WTC11 (cell line): ENCODE data around the gene XKR8. TPM values are rescaled to one million over a fixed set of nuclear protein-coding genes. Genes with fewer than 3 reads are reported as not detected.
"Not testable (repeated sequence)": the region's sequence is repeated elsewhere in the genome, so short reads cannot be mapped to it uniquely, and the experiment has no call there.

Experiments
- ATAC-seq: fragments of 200-7000 bp; cut with Tn5 transposase; 2 replicates; pipeline ENCODE4 v1.10.0; 2021; ENCODE audit warnings: mild to moderate bottlenecking, moderate library complexity
- CTCF ChIA-PET: fragments of 300-600 bp; sonication (Branson Sonifier 250); formaldehyde crosslinking; loops from one replicate; lab custom pipeline; 2021; ENCODE audit warnings: antibody characterized with exemption; lab: Charles Lee
- POLR2A ChIA-PET: fragments of 350-600 bp; sonication (Branson Sonifier 250); formaldehyde crosslinking; loops from one replicate; lab custom pipeline; 2021; ENCODE audit warnings: antibody characterized with exemption; lab: Charles Lee
- DNase-seq: peaks from one replicate; pipeline ENCODE4 v3.0.0; 2021; ENCODE audit warnings: low spot score
- H3K27ac Mint-ChIP-seq: 2 replicates; pipeline ENCODE4 v1.8.0; 2021; ENCODE audit warnings: mixed read lengths
- H3K27me3 Mint-ChIP-seq: 2 replicates; pipeline ENCODE4 v1.8.0; 2021; ENCODE audit warnings: low read depth, mild to moderate bottlenecking, moderate library complexity, mixed read lengths
- H3K36me3 Mint-ChIP-seq: 2 replicates; pipeline ENCODE4 v1.8.0; 2021; ENCODE audit warnings: mixed read lengths
- H3K4me1 Mint-ChIP-seq: 2 replicates; pipeline ENCODE4 v1.8.0; 2022; ENCODE audit warnings: mixed read lengths
- H3K4me3 Mint-ChIP-seq: 2 replicates; pipeline ENCODE4 v1.8.0; 2021; ENCODE audit warnings: mild to moderate bottlenecking, moderate library complexity, mixed read lengths
- H3K9me3 Mint-ChIP-seq: 2 replicates; pipeline ENCODE4 v1.8.0; 2021; ENCODE audit warnings: mixed read lengths
- ESRRA ChIP-seq: sonication (generic); formaldehyde crosslinking; IDR thresholded peaks from 2 replicates; pipeline ENCODE4 v1.8.1; 2022; ENCODE audit warnings: mild to moderate bottlenecking, missing genetic modification reagents, borderline replicate concordance
- ETV6 ChIP-seq: sonication (generic); formaldehyde crosslinking; IDR thresholded peaks from 2 replicates; pipeline ENCODE4 v1.8.1; 2022; ENCODE audit warnings: mild to moderate bottlenecking, missing genetic modification reagents
- FOXJ3 ChIP-seq: sonication (generic); formaldehyde crosslinking; IDR thresholded peaks from 2 replicates; pipeline ENCODE4 v1.9.0; 2021; ENCODE audit warnings: missing genetic modification reagents, mild to moderate bottlenecking, borderline replicate concordance
- FOXK1 ChIP-seq: sonication (generic); formaldehyde crosslinking; IDR thresholded peaks from 2 replicates; pipeline ENCODE4 v1.8.0; 2022; ENCODE audit warnings: mild to moderate bottlenecking, moderate library complexity, missing genetic modification reagents
- GRHL2 ChIP-seq: fragments of 250-450 bp; sonication (Bioruptor Pico); IDR thresholded peaks from 2 replicates; pipeline ENCODE4 v1.8.0; 2022; ENCODE audit warnings: mild to moderate bottlenecking, moderate library complexity; ENCODE audit not compliant: insufficient replicate concordance, severe bottlenecking
- MXD4 ChIP-seq: fragments of 250-450 bp; sonication (Bioruptor Pico); IDR thresholded peaks from 2 replicates; pipeline ENCODE4 v1.8.0; 2021; ENCODE audit warnings: mild to moderate bottlenecking, moderate library complexity, borderline replicate concordance
- NR1H2 ChIP-seq: sonication (generic); formaldehyde crosslinking; IDR thresholded peaks from 2 replicates; pipeline ENCODE4 v1.9.0; 2021; ENCODE audit warnings: mild to moderate bottlenecking, moderate library complexity, missing genetic modification reagents
- RELA ChIP-seq: sonication (generic); formaldehyde crosslinking; IDR thresholded peaks from 2 replicates; pipeline ENCODE4 v1.8.1; 2022; ENCODE audit warnings: missing genetic modification reagents, mild to moderate bottlenecking, borderline replicate concordance
- SOX15 ChIP-seq: fragments of 250-450 bp; sonication (Bioruptor Pico); IDR thresholded peaks from 2 replicates; pipeline ENCODE4 v1.9.0; 2021; ENCODE audit warnings: mild to moderate bottlenecking
- TEAD1 ChIP-seq: sonication (generic); formaldehyde crosslinking; IDR thresholded peaks from 2 replicates; pipeline ENCODE4 v1.8.0; 2022; ENCODE audit warnings: mild to moderate bottlenecking, missing genetic modification reagents
- ZNF121 ChIP-seq: sonication (generic); formaldehyde crosslinking; IDR thresholded peaks from 2 replicates; pipeline ENCODE4 v1.8.0; 2023; ENCODE audit warnings: missing genetic modification reagents
- ZNF138 ChIP-seq: sonication (generic); formaldehyde crosslinking; conservative IDR thresholded peaks from 2 replicates; pipeline ENCODE4 v1.8.1; 2022; ENCODE audit warnings: mild to moderate bottlenecking, moderate library complexity, missing genetic modification reagents
- ZNF317 ChIP-seq: sonication (generic); formaldehyde crosslinking; IDR thresholded peaks from 2 replicates; pipeline ENCODE4 v1.8.1; 2023; ENCODE audit warnings: low read depth, mild to moderate bottlenecking, moderate library complexity, missing genetic modification reagents, borderline replicate concordance
- ZNF416 ChIP-seq: fragments of 250-450 bp; sonication (Bioruptor Pico); IDR thresholded peaks from 2 replicates; pipeline ENCODE4 v1.9.0; 2021; ENCODE audit warnings: mild to moderate bottlenecking, inconsistent platforms
- total RNA-seq: library from RNA; stranded (reverse); gene quantifications from 3 replicates; pipeline ENCODE4 v1.2.3, GENCODE V29; 2021
- TF ChIP-seq, protein P1 (sequence below): sonication (generic); formaldehyde crosslinking; IDR thresholded peaks from 2 replicates; pipeline ENCODE4 v1.8.1; 2023; ENCODE audit warnings: mild to moderate bottlenecking, missing genetic modification reagents, borderline replicate concordance
- TF ChIP-seq, protein P2 (sequence below): sonication (generic); formaldehyde crosslinking; IDR thresholded peaks from 2 replicates; pipeline ENCODE4 v1.8.1; 2022; ENCODE audit warnings: low read depth, missing genetic modification reagents, borderline replicate concordance
- TF ChIP-seq, protein P3 (sequence below): fragments of 250-450 bp; sonication (Bioruptor Pico); IDR thresholded peaks from 2 replicates; pipeline ENCODE4 v2.1.2; 2022; ENCODE audit warnings: mild to moderate bottlenecking, moderate library complexity
- TF ChIP-seq, protein P4 (sequence below): sonication (generic); formaldehyde crosslinking; IDR thresholded peaks from 2 replicates; pipeline ENCODE4 v1.8.1; 2023; ENCODE audit warnings: mild to moderate bottlenecking, moderate library complexity, missing genetic modification reagents
- TF ChIP-seq, protein P5 (sequence below): fragments of 250-450 bp; sonication (Bioruptor Pico); IDR thresholded peaks from 2 replicates; pipeline ENCODE4 v1.8.0; 2021; ENCODE audit warnings: mild to moderate bottlenecking
- TF ChIP-seq, protein P6 (sequence below): sonication (generic); formaldehyde crosslinking; IDR thresholded peaks from 2 replicates; pipeline ENCODE4 v1.8.1; 2022; ENCODE audit warnings: missing genetic modification reagents, borderline replicate concordance

XKR8 gene
- total RNA-seq, 1 experiment from 2014 or later = 15.5 TPM

DNA sequence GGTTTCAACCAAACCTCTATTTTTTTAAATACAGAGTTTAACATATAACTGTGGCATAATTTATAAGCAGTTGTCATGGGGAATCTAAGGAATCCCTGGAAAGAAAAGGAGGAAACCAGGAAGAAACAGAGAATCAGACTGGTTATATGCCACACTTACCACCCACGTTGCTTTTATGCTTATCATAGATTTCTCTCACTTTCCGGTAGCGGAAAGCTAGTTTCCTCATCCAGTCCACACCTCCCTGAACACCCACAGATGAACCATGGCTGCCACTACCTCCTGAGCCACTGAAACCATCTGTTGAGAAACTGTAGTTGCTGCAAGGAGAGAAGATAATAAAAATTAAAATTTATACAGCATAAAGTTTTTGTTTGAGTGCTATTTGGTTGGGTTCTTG is 33.5 kb downstream of the XKR8 start:
- Mint-ChIP-seq H3K27me3 (no peaks in the 10 kb centered on the region), H3K36me3 (peaks cover 57% of the 10 kb centered on the region), H3K4me3 (no peak overlapping the region), H3K4me1 (no peaks in the 10 kb centered on the region), H3K9me3 (no peaks in the 10 kb centered on the region), H3K27ac (no peak overlapping the region)
- ChIA-PET POLR2A (no interaction called here), CTCF (no interaction called here)
- no peak for DNase-seq
- no peak for ATAC-seq
- TF ChIP-seq ESRRA (no peak), MXD4 (no peak), ZNF317 (CRISPR knock-in tag) (no peak)
- TF ChIP-seq, protein P1, sequence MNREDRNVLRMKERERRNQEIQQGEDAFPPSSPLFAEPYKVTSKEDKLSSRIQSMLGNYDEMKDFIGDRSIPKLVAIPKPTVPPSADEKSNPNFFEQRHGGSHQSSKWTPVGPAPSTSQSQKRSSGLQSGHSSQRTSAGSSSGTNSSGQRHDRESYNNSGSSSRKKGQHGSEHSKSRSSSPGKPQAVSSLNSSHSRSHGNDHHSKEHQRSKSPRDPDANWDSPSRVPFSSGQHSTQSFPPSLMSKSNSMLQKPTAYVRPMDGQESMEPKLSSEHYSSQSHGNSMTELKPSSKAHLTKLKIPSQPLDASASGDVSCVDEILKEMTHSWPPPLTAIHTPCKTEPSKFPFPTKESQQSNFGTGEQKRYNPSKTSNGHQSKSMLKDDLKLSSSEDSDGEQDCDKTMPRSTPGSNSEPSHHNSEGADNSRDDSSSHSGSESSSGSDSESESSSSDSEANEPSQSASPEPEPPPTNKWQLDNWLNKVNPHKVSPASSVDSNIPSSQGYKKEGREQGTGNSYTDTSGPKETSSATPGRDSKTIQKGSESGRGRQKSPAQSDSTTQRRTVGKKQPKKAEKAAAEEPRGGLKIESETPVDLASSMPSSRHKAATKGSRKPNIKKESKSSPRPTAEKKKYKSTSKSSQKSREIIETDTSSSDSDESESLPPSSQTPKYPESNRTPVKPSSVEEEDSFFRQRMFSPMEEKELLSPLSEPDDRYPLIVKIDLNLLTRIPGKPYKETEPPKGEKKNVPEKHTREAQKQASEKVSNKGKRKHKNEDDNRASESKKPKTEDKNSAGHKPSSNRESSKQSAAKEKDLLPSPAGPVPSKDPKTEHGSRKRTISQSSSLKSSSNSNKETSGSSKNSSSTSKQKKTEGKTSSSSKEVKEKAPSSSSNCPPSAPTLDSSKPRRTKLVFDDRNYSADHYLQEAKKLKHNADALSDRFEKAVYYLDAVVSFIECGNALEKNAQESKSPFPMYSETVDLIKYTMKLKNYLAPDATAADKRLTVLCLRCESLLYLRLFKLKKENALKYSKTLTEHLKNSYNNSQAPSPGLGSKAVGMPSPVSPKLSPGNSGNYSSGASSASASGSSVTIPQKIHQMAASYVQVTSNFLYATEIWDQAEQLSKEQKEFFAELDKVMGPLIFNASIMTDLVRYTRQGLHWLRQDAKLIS = no peak
- TF ChIP-seq, protein P2, sequence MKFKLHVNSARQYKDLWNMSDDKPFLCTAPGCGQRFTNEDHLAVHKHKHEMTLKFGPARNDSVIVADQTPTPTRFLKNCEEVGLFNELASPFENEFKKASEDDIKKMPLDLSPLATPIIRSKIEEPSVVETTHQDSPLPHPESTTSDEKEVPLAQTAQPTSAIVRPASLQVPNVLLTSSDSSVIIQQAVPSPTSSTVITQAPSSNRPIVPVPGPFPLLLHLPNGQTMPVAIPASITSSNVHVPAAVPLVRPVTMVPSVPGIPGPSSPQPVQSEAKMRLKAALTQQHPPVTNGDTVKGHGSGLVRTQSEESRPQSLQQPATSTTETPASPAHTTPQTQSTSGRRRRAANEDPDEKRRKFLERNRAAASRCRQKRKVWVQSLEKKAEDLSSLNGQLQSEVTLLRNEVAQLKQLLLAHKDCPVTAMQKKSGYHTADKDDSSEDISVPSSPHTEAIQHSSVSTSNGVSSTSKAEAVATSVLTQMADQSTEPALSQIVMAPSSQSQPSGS = no peak

DNA sequence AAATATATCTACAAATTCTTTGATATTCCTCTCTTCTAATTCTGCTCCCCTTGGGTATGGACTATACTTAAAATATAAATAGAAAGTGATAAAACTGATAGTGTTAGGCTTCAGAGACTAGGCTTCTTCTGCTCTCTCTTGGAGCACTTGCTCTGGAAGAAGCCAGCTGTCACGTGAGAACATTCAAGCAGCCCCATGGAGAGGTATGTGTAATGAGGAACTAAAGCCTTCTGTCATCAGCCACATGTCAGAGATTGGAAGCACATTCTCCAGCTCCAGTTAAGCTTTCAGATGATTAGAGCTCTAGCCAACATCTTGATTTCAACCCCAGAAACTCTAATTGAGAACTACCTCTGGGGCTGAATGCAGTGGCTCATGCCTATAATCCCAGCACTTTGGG is 34.3 kb downstream of the XKR8 start:
- ChIA-PET CTCF (no interaction called here), POLR2A (no interaction called here)
- peaks cover 53% of the 10 kb centered on the region for H3K36me3 Mint-ChIP-seq
- ATAC-seq = no peak
- no peak for DNase-seq
- no peaks in the 10 kb centered on the region for H3K4me1 Mint-ChIP-seq
- H3K27me3 Mint-ChIP-seq = no peaks in the 10 kb centered on the region
- TF ChIP-seq FOXK1 (CRISPR knock-in tag) (no peak), SOX15 (CRISPR knock-in tag) (no peak), TEAD1 (CRISPR knock-in tag) (no peak), ZNF416 (no peak), GRHL2 (CRISPR knock-in tag) (no peak), ETV6 (no peak)
- TF ChIP-seq, protein P3, sequence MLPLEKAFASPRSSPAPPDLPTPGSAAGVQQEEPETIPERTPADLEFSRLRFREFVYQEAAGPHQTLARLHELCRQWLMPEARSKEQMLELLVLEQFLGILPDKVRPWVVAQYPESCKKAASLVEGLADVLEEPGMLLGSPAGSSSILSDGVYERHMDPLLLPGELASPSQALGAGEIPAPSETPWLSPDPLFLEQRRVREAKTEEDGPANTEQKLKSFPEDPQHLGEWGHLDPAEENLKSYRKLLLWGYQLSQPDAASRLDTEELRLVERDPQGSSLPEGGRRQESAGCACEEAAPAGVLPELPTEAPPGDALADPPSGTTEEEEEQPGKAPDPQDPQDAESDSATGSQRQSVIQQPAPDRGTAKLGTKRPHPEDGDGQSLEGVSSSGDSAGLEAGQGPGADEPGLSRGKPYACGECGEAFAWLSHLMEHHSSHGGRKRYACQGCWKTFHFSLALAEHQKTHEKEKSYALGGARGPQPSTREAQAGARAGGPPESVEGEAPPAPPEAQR (CRISPR knock-in tag) = no peak
- H3K4me3 Mint-ChIP-seq = no peak overlapping the region
- no peak overlapping the region for H3K27ac Mint-ChIP-seq
- no peaks in the 10 kb centered on the region for H3K9me3 Mint-ChIP-seq

DNA sequence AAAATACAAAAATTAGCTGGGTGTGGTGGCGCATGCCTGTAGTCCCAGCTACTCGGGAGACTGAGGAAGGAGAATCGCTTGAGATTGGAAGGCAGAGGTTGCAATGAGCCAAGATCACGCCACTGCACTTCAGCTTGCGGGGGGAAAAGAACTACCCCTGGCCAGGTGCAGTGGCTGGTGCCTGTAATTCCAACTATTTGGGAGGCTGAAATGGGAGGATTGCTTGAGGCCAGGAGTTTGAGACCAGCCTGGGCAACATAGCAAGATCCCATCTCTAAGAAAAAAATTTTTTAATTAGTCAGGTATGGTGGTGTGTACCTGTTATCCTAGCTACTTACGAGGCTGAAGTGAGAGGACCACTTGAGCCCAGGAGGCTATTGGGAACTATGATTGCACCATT is 34.8 kb downstream of the XKR8 start:
- H3K4me1 Mint-ChIP-seq, H3K9me3 Mint-ChIP-seq, H3K27ac Mint-ChIP-seq, ATAC-seq, H3K27me3 Mint-ChIP-seq, POLR2A ChIA-PET, CTCF ChIA-PET, H3K4me3 Mint-ChIP-seq, DNase-seq: not testable (repeated sequence)
- TF ChIP-seq ZNF121 = peak; percentile 74
- peaks cover 54% of the 10 kb centered on the region for H3K36me3 Mint-ChIP-seq

DNA sequence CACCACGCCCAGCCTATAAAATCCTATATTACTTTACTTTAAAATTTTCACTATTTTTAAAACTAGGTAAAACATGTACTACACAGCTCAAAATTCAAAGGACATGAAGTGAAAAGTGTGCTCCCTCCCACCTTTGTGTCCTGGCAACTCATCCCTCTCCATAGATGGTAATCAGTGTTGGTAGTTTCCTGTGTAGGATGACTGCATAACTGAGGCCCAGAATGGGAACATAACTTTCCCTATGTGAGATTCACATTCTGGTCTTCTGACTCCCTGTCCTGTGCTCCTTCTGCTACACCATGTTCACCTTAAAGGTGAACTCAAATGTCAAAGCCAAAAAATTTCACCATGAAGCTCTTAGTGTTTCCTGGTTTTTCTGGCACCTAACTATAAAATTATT is 39.3 kb downstream of the XKR8 start:
- Mint-ChIP-seq H3K4me1 (no peaks in the 10 kb centered on the region), H3K36me3 (peaks cover 46% of the 10 kb centered on the region), H3K27me3 (no peaks in the 10 kb centered on the region), H3K9me3 (no peaks in the 10 kb centered on the region), H3K27ac (no peak overlapping the region), H3K4me3 (no peak overlapping the region)
- ATAC-seq (no peak), DNase-seq (no peak)
- ChIA-PET CTCF (no interaction called here), POLR2A (no interaction called here)
- TF ChIP-seq, protein P4, sequence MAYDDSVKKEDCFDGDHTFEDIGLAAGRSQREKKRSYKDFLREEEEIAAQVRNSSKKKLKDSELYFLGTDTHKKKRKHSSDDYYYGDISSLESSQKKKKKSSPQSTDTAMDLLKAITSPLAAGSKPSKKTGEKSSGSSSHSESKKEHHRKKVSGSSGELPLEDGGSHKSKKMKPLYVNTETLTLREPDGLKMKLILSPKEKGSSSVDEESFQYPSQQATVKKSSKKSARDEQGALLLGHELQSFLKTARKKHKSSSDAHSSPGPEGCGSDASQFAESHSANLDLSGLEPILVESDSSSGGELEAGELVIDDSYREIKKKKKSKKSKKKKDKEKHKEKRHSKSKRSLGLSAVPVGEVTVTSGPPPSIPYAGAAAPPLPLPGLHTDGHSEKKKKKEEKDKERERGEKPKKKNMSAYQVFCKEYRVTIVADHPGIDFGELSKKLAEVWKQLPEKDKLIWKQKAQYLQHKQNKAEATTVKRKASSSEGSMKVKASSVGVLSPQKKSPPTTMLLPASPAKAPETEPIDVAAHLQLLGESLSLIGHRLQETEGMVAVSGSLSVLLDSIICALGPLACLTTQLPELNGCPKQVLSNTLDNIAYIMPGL (CRISPR knock-in tag) = no peak
- TF ChIP-seq NR1H2 (CRISPR knock-in tag) (no peak), SOX15 (CRISPR knock-in tag) (no peak), RELA (CRISPR knock-in tag) (no peak), ZNF138 (CRISPR knock-in tag) (no peak), FOXJ3 (CRISPR knock-in tag) (no peak)
- TF ChIP-seq, protein P5, sequence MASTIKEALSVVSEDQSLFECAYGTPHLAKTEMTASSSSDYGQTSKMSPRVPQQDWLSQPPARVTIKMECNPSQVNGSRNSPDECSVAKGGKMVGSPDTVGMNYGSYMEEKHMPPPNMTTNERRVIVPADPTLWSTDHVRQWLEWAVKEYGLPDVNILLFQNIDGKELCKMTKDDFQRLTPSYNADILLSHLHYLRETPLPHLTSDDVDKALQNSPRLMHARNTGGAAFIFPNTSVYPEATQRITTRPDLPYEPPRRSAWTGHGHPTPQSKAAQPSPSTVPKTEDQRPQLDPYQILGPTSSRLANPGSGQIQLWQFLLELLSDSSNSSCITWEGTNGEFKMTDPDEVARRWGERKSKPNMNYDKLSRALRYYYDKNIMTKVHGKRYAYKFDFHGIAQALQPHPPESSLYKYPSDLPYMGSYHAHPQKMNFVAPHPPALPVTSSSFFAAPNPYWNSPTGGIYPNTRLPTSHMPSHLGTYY (CRISPR knock-in tag) = no peak
- TF ChIP-seq, protein P6, sequence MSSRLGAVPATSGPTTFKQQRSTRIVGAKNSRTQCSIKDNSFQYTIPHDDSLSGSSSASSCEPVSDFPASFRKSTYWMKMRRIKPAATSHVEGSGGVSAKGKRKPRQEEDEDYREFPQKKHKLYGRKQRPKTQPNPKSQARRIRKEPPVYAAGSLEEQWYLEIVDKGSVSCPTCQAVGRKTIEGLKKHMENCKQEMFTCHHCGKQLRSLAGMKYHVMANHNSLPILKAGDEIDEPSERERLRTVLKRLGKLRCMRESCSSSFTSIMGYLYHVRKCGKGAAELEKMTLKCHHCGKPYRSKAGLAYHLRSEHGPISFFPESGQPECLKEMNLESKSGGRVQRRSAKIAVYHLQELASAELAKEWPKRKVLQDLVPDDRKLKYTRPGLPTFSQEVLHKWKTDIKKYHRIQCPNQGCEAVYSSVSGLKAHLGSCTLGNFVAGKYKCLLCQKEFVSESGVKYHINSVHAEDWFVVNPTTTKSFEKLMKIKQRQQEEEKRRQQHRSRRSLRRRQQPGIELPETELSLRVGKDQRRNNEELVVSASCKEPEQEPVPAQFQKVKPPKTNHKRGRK = no peak
